Neural cell (in vitro differentiated cells): ENCODE data around the gene SPATA3. TPM values are rescaled to one million over a fixed set of nuclear protein-coding genes. Genes with fewer than 3 reads are reported as not detected.

ENCODE experiments used
- H2AFZ ChIP-seq: fragments of 200-600, 300-800 bp; sonication (generic), shearing (Covaris generic); 2 replicates; pipeline ENCODE4 v1.6.0; 2014; ENCODE audit warnings: low read depth, mild to moderate bottlenecking, antibody characterized with exemption, low read length, moderate library complexity
- H3F3A ChIP-seq: fragments of 200-600 bp; shearing (Covaris generic); 2 replicates; pipeline ENCODE4 v1.6.1; 2016; ENCODE audit warnings: mild to moderate bottlenecking, moderate library complexity, mixed read lengths, antibody characterized with exemption, low read length; ENCODE audit not compliant: insufficient read depth, poor library complexity, severe bottlenecking
- H3K27ac ChIP-seq: fragments of 200-600, 300-800 bp; sonication (generic), shearing (Covaris generic); 2 replicates; pipeline ENCODE4 v1.5.1; 2014; ENCODE audit warnings: mild to moderate bottlenecking, low read length, moderate library complexity
- H3K27me3 ChIP-seq: fragments of 300-800, 200-600 bp; sonication (generic), shearing (Covaris generic); 2 replicates; pipeline ENCODE4 v1.6.0; 2014; ENCODE audit warnings: mild to moderate bottlenecking, low read depth, low read length, moderate library complexity; ENCODE audit not compliant: insufficient read depth
- H3K36me3 ChIP-seq: fragments of 300-800, 200-600 bp; sonication (generic), shearing (Covaris generic); 2 replicates; pipeline ENCODE4 v1.5.1; 2014; ENCODE audit warnings: mild to moderate bottlenecking, antibody characterized with exemption, low read length, moderate library complexity; ENCODE audit not compliant: insufficient read depth
- H3K4me2 ChIP-seq: fragments of 300-800, 200-600 bp; sonication (generic), shearing (Covaris generic); 2 replicates; pipeline ENCODE4 v1.6.0; 2014; ENCODE audit warnings: mild to moderate bottlenecking, low read length
- H3K4me3 ChIP-seq: fragments of 300-800, 200-600 bp; sonication (generic), shearing (Covaris generic); 2 replicates; pipeline ENCODE4 v1.5.1; 2014; ENCODE audit warnings: mild to moderate bottlenecking, low read length, moderate library complexity
- H3K79me2 ChIP-seq: fragments of 200-600 bp; shearing (Covaris generic); replicated peaks from 2 replicates; pipeline ENCODE4 v1.6.0; 2014; ENCODE audit warnings: mild to moderate bottlenecking, low read length, moderate library complexity; ENCODE audit not compliant: insufficient read depth
- H3K9ac ChIP-seq: fragments of 300-800, 200-600 bp; sonication (generic), shearing (Covaris generic); 2 replicates; pipeline ENCODE4 v1.6.1; 2016; ENCODE audit warnings: mild to moderate bottlenecking, low read length, mixed read lengths
- H3K9me2 ChIP-seq: fragments of 200-600 bp; shearing (Covaris generic); 2 replicates; pipeline ENCODE4 v1.6.1; 2016; ENCODE audit warnings: mild to moderate bottlenecking, low read length, mixed read lengths; ENCODE audit not compliant: insufficient read depth
- H3K9me3 ChIP-seq: fragments of 200-600, 300-800 bp; sonication (generic), shearing (Covaris generic); 2 replicates; pipeline ENCODE4 v1.6.1; 2016; ENCODE audit warnings: mild to moderate bottlenecking, mixed run types, low read length, moderate library complexity, mixed read lengths
- H4K20me1 ChIP-seq: fragments of 200-600 bp; shearing (Covaris generic); 2 replicates; pipeline ENCODE4 v1.6.1; 2016; ENCODE audit warnings: mild to moderate bottlenecking, mixed run types; ENCODE audit not compliant: insufficient read depth
- CTCF ChIP-seq: fragments of 450-650 bp; IDR thresholded peaks from 2 replicates; pipeline ENCODE4 v1.5.1; 2014; ENCODE audit warnings: antibody characterized with exemption, mild to moderate bottlenecking, moderate library complexity; ENCODE audit not compliant: poor library complexity, severe bottlenecking
- EP300 ChIP-seq: fragments of 450-650 bp; conservative IDR thresholded peaks from 2 replicates; pipeline ENCODE4 v1.6.1; 2014; ENCODE audit warnings: antibody characterized with exemption, mild to moderate bottlenecking, moderate library complexity; ENCODE audit not compliant: poor library complexity, severe bottlenecking
- EZH2 ChIP-seq: fragments of 200-600, 300-800 bp; shearing (Covaris generic), sonication (generic); IDR thresholded peaks from 2 replicates; pipeline ENCODE4 v1.6.1; 2014; ENCODE audit warnings: antibody characterized with exemption, low read length, borderline replicate concordance, mild to moderate bottlenecking; ENCODE audit not compliant: insufficient read depth, poor library complexity, severe bottlenecking
- MXI1 ChIP-seq: fragments of 450-650 bp; conservative IDR thresholded peaks from 2 replicates; pipeline ENCODE4 v1.6.1; 2014; ENCODE audit warnings: antibody characterized with exemption, mild to moderate bottlenecking; ENCODE audit not compliant: poor library complexity, severe bottlenecking
- POLR2AphosphoS5 ChIP-seq: IDR thresholded peaks from 2 replicates; pipeline ENCODE4 v1.6.1; 2012
- RAD21 ChIP-seq: fragments of 450-650 bp; conservative IDR thresholded peaks from 2 replicates; pipeline ENCODE4 v1.6.1; 2014; ENCODE audit warnings: antibody characterized with exemption, mild to moderate bottlenecking, moderate library complexity
- REST ChIP-seq: IDR thresholded peaks from 2 replicates; pipeline ENCODE4 v1.6.1; 2012; ENCODE audit warnings: borderline replicate concordance
- SMC3 ChIP-seq: fragments of 450-650 bp; conservative IDR thresholded peaks from 2 replicates; pipeline ENCODE4 v1.6.1; 2014; ENCODE audit warnings: antibody characterized with exemption, mild to moderate bottlenecking, moderate library complexity; ENCODE audit not compliant: poor library complexity
- TAF1 ChIP-seq: IDR thresholded peaks from 2 replicates; pipeline ENCODE4 v1.6.1; 2012; ENCODE audit warnings: low read depth
- polyA plus RNA-seq: library from polyadenylated mRNA; depleted of rRNA; stranded (reverse); fragments of >200 nt; gene quantifications from 2 replicates; pipeline ENCODE4 v1.2.3, GENCODE V29; 2014

Gene SPATA3
- polyA plus RNA-seq, 1 donor from 2014 or later: not detected

- Histone ChIP-seq H4K20me1 (no peaks in the 10 kb centered on the region), H3K27me3 (no peaks in the 10 kb centered on the region), H3F3A (no peaks in the 10 kb centered on the region), H3K9me2 (no peaks in the 10 kb centered on the region), H3K79me2 (no peaks in the 10 kb centered on the region), H3K27ac (no peak overlapping the region), H3K4me2 (no peak overlapping the region), H3K4me3 (no peak overlapping the region), H3K9me3 (no peaks in the 10 kb centered on the region), H2AFZ (no peak overlapping the region), H3K36me3 (no peaks in the 10 kb centered on the region), H3K9ac (no peak overlapping the region)
- TF ChIP-seq EZH2: no peak
- TF ChIP-seq EP300: no peak
- no peak for TF ChIP-seq SMC3
- TF ChIP-seq RAD21: no peak
- no peak for TF ChIP-seq CTCF
- no peak for TF ChIP-seq MXI1
- no peak for TF ChIP-seq POLR2AphosphoS5
- no peak for TF ChIP-seq TAF1
- TF ChIP-seq REST: no peak
Observed at GRCh38 chr2:230982528-230982927, 13.4 kb upstream of the SPATA3 start.

GRCh38 chr2:230983566-230983965 is 12.4 kb upstream of the SPATA3 start:
- Histone ChIP-seq H3F3A (no peaks in the 10 kb centered on the region), H3K27me3 (no peaks in the 10 kb centered on the region), H3K9me2 (no peaks in the 10 kb centered on the region), H3K9ac (no peak overlapping the region), H4K20me1 (no peaks in the 10 kb centered on the region), H3K4me2 (no peak overlapping the region), H3K4me3 (no peak overlapping the region), H3K36me3 (no peaks in the 10 kb centered on the region), H3K27ac (no peak overlapping the region), H2AFZ (no peak overlapping the region), H3K9me3 (no peaks in the 10 kb centered on the region), H3K79me2 (no peaks in the 10 kb centered on the region)
- no peak for TF ChIP-seq EZH2
- TF ChIP-seq POLR2AphosphoS5: no peak
- no peak for TF ChIP-seq REST
- TF ChIP-seq EP300: no peak
- TF ChIP-seq MXI1: no peak
- no peak for TF ChIP-seq SMC3
- no peak for TF ChIP-seq CTCF
- TF ChIP-seq TAF1: no peak
- no peak for TF ChIP-seq RAD21
